ENCODE data around the gene KIF3A. TPM values are rescaled to one million over a fixed set of nuclear protein-coding genes. Genes with fewer than 3 reads are reported as not detected.
A peak's percentile ranks its signal among the peaks of the same experiment; 100 is the strongest.

The KIF3A gene
- total RNA-seq, 2 experiments from 2014 or later, result 14.0 to 15.7 TPM

DNA sequence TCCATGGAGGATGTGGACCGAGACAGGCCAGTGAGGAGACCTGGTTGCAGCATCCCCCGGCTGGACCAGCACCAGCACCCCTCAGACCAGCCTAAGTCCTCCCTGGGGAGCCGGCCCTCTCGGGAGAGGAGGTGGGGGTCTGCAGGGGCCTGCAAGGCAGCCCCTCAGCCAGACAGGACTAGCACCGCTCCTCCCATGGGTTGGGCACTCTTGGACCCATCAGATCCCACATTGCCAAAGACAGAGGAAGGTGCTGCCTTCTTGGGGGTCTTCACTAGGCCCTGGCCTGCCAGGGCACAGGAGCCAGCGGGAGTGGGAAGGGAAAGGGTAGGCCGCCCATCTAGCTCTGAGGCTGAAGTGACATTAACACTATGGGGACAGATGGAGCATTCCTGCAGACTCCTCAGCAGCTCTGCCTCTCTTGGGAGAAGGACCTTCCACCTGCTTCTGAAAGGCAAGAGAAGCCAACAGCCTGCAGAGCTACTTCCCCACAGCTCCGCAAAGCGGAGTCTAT, 72.6 kb downstream of the KIF3A start:
- Mint-ChIP-seq H3K4me3 (no peak overlapping the region), H3K9me3 (ENCODE audit: insufficient read depth) (no peaks in the 10 kb centered on the region), H3K36me3 (ENCODE audit: low read depth) (no peaks in the 10 kb centered on the region), H3K4me1 (ENCODE audit: low read depth) (peaks cover 49% of the 10 kb centered on the region), H3K27ac (no peak overlapping the region), H3K27me3 (ENCODE audit: low read depth) (no peaks in the 10 kb centered on the region)
- CTCF ChIA-PET, result interaction anchor here (1.2 to 1.6 kb wide), 3 partner anchors 82 to 155 kb away, joined by 3 to 7 read pairs (median 3); no protein-coding TSS in a partner anchor
- ATAC-seq (no peak), DNase-seq (no peak)
- POLR2A ChIA-PET, result no interaction called here

DNA sequence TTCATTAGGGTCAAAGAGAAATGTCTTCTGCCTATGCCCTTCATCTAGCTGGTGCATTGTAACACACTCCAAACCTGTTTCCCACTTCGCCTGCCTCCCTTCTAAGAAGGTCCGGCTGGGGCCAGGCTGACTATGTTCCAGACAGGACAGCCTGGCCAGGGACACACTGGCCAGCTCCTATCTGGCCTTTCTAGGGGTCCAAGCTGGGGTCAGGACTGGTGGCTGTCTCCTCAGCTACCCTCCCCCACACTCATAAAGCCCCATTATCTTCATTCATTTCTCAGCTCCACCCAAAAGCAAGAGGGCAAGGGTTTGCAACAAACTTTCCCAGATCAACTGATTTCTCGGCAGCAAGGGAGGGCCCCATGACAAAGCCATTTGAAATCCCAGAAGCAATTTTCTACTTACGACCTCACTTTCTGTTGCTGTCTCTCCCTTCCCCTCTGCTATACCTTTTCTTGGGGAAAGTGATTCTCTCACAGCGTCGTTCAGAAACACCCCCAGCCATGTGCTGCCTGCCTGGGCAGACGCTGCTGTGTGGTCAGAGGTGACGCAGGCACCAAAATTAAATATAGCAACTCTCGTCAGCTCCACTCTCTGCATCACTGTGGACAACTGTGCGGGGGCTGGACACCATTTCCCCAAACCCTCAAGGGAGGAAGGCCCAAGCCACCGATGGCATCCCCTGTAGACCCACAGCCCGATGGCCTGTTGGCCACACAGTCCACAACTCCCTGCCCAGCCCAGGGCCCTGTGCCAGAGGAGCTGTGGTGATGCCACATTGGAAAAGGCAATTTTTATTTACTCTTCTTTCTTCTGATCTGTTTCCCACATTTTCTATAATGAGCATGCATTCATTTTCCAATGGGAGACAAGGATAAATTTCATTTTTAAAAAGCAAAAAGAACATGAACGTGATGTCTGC, 73.3 kb downstream of the KIF3A start:
- ATAC-seq, result no peak
- H3K4me1 Mint-ChIP-seq (ENCODE audit: low read depth), result peaks cover 49% of the 10 kb centered on the region
- H3K36me3 Mint-ChIP-seq (ENCODE audit: low read depth), result no peaks in the 10 kb centered on the region
- no peaks in the 10 kb centered on the region for H3K27me3 Mint-ChIP-seq (ENCODE audit: low read depth)
- no peaks in the 10 kb centered on the region for H3K9me3 Mint-ChIP-seq (ENCODE audit: insufficient read depth)
- CTCF ChIA-PET, result interaction anchor here (1.2 to 1.6 kb wide), 3 partner anchors 83 to 156 kb away, joined by 3 to 7 read pairs (median 3); no protein-coding TSS in a partner anchor
- no peak overlapping the region for H3K4me3 Mint-ChIP-seq
- no peak for DNase-seq
- POLR2A ChIA-PET, result interaction anchor here (1.0 to 1.3 kb wide), 2 partner anchors 31 to 173 kb away, joined by 4 to 6 read pairs; partner anchors contain the start of gene IRF1
- peak overlapping the region; percentile 84 for H3K27ac Mint-ChIP-seq

DNA sequence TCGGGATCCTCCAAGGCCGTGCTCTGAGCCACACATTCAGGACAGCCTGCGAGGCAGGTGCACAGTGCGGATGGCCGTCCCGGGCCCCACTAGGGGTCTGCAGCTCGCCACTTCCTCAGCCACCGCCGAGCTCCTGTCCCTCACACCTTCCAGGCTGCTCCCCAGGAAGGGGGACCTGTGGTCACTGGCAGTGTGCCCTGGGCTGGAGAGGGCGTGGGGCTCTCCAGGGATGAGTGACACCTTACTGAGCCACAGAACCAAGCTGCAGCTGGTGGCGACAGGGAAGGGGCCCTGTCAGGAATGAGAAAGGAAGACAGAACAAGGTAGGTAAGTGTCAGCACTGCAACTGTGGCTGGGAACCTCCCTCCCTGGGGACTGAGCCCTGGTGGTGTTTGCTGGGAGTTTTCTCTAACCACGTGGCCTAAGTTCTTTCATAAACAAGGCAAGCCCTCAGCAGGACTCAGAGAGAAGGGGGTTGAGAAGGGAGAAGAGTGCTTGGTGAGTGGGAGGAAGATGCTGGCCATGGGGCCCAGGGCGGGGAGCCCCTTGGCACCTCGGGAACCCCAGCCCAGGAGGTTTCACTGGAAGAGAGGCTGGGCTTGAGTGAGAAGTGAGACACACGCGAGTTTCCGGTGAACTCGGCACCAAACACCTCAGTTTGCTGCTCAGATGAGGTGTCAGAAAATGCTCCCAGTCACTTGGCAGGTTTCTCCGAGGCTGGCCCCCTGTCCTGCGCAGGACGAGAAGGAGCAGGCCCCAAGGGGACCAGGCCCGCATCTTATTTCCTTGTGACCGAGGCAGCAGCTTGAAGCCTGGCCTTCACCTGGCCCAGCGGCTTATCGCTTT, 74.2 kb downstream of the KIF3A start:
- CTCF ChIA-PET, result interaction anchor here (0.7 to 2.6 kb wide), 3 partner anchors 12 to 137 kb away, joined by 4 to 10 read pairs (median 7); no protein-coding TSS in a partner anchor
- no peak overlapping the region for H3K4me3 Mint-ChIP-seq
- H3K36me3 Mint-ChIP-seq (ENCODE audit: low read depth), result no peaks in the 10 kb centered on the region
- H3K27ac Mint-ChIP-seq, result peak overlapping the region; percentile 84
- ATAC-seq (peak; percentile 56), DNase-seq (peak; percentile 43)
- POLR2A ChIA-PET, result interaction anchor here (1.0 to 1.3 kb wide), 2 partner anchors 30 to 172 kb away, joined by 4 to 6 read pairs; partner anchors contain the start of gene IRF1
- peaks cover 51% of the 10 kb centered on the region for H3K4me1 Mint-ChIP-seq (ENCODE audit: low read depth)
- H3K9me3 Mint-ChIP-seq (ENCODE audit: insufficient read depth), result no peaks in the 10 kb centered on the region
- no peaks in the 10 kb centered on the region for H3K27me3 Mint-ChIP-seq (ENCODE audit: low read depth)

DNA sequence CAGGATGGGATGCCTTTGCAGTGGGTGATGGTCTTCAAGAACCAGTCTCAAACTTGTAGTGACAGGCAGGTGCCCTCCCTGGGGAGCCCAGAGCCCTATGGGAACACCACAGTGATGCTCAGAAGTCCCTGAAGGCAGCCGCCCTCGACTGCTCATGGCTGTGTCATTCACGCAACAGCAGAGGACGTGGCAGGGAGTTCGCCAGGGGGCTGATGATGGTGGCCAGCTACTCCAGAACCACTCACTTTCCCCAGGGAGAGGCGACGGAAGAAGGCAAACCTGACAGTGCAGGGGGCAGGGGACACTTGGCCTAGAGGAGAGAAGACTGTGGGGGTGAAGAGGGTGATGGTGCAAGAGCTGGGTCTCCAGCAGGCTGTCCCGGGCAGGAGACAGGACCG, 75.3 kb downstream of the KIF3A start:
- Mint-ChIP-seq H3K27ac (peak overlapping the region; percentile 64), H3K9me3 (ENCODE audit: insufficient read depth) (no peaks in the 10 kb centered on the region), H3K36me3 (ENCODE audit: low read depth) (no peaks in the 10 kb centered on the region), H3K4me3 (no peak overlapping the region), H3K27me3 (ENCODE audit: low read depth) (no peaks in the 10 kb centered on the region), H3K4me1 (ENCODE audit: low read depth) (peaks cover 53% of the 10 kb centered on the region)
- CTCF ChIA-PET, result interaction anchor here (1.0 to 4.4 kb wide), 4 partner anchors 24 to 158 kb away, joined by 3 to 24 read pairs (median 7); no protein-coding TSS in a partner anchor
- DNase-seq (no peak), ATAC-seq (no peak)
- POLR2A ChIA-PET, result interaction anchor here (1.3 to 1.4 kb wide), 2 partner anchors 21 to 184 kb away, joined by 3 read pairs; no protein-coding TSS in a partner anchor

DNA sequence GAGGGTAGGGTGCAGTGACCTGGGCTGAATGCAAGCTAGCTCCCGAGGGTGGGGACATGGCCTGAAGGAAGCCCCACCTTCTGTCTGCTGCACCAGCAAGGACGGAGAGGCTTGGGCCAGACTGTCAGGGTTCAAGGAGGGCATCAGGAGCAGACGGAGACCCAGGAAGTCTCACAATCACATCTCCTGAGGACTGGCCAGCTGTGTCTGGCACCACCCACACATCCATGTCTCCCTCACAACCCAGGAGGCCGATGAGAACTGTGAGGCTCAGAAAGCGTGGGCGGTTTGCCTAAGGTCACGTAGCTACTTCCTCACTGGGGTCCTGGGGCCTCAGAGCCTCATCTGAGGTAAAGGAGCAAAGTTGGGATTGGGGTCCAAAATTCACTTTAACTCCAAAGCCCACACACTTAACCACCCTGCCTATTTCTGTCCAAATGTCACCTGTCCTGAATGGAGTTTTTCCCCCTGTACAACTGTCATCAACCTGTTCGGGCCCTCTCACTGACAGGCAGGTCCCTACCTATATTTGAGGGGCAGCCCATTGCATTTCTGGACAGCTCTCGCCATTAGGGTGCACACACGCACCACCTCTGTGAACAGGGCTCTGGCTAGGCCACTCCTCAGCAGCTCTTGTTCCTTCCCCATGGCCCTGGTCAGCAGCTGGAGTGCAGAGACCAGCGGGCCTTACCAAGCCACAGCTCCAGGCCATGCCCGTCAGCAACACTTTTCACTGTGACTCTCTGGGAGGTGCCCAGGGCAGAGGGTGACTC, 75.9 kb downstream of the KIF3A start:
- Mint-ChIP-seq H3K4me1 (ENCODE audit: low read depth) (peaks cover 53% of the 10 kb centered on the region), H3K27me3 (ENCODE audit: low read depth) (no peaks in the 10 kb centered on the region), H3K9me3 (ENCODE audit: insufficient read depth) (no peaks in the 10 kb centered on the region), H3K27ac (no peak overlapping the region), H3K4me3 (no peak overlapping the region), H3K36me3 (ENCODE audit: low read depth) (no peaks in the 10 kb centered on the region)
- no peak for ATAC-seq
- CTCF ChIA-PET, result interaction anchor here (0.6 to 4.4 kb wide), 6 partner anchors 20 to 159 kb away, joined by 3 to 24 read pairs (median 4); no protein-coding TSS in a partner anchor
- DNase-seq, result no peak
- POLR2A ChIA-PET, result interaction anchor here (1.3 to 1.4 kb wide), 2 partner anchors 20 to 183 kb away, joined by 3 read pairs; no protein-coding TSS in a partner anchor

DNA sequence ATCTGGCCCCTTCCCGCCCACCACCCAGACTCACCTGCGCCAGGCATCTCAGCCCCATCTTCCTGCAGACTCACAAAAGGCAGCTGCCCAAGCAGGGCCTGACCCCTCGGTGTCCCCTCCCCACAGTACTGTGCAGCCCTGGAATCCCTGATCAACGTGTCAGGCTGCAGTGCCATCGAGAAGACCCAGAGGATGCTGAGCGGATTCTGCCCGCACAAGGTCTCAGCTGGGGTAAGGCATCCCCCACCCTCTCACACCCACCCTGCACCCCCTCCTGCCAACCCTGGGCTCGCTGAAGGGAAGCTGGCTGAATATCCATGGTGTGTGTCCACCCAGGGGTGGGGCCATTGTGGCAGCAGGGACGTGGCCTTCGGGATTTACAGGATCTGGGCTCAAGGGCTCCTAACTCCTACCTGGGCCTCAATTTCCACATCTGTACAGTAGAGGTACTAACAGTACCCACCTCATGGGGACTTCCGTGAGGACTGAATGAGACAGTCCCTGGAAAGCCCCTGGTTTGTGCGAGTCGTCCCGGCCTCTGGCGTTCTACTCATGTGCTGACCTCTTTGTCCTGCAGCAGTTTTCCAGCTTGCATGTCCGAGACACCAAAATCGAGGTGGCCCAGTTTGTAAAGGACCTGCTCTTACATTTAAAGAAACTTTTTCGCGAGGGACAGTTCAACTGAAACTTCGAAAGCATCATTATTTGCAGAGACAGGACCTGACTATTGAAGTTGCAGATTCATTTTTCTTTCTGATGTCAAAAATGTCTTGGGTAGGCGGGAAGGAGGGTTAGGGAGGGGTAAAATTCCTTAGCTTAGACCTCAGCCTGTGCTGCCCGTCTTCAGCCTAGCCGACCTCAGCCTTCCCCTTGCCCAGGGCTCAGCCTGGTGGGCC, 77.5 kb downstream of the KIF3A start:
- H3K27ac Mint-ChIP-seq, result no peak overlapping the region
- no peak overlapping the region for H3K4me3 Mint-ChIP-seq
- no peaks in the 10 kb centered on the region for H3K9me3 Mint-ChIP-seq (ENCODE audit: insufficient read depth)
- peaks cover 2% of the 10 kb centered on the region for H3K27me3 Mint-ChIP-seq (ENCODE audit: low read depth)
- no peak for DNase-seq
- no peaks in the 10 kb centered on the region for H3K36me3 Mint-ChIP-seq (ENCODE audit: low read depth)
- peaks cover 53% of the 10 kb centered on the region for H3K4me1 Mint-ChIP-seq (ENCODE audit: low read depth)
- ChIA-PET CTCF (interaction anchor here (0.7 to 4.4 kb wide), 6 partner anchors 17 to 161 kb away, joined by 3 to 24 read pairs (median 3); no protein-coding TSS in a partner anchor), POLR2A (interaction anchor here (1.0 kb wide), 1 partner anchor 22 kb away, joined by 3 read pairs; no protein-coding TSS in a partner anchor)
- ATAC-seq, result no peak

DNA sequence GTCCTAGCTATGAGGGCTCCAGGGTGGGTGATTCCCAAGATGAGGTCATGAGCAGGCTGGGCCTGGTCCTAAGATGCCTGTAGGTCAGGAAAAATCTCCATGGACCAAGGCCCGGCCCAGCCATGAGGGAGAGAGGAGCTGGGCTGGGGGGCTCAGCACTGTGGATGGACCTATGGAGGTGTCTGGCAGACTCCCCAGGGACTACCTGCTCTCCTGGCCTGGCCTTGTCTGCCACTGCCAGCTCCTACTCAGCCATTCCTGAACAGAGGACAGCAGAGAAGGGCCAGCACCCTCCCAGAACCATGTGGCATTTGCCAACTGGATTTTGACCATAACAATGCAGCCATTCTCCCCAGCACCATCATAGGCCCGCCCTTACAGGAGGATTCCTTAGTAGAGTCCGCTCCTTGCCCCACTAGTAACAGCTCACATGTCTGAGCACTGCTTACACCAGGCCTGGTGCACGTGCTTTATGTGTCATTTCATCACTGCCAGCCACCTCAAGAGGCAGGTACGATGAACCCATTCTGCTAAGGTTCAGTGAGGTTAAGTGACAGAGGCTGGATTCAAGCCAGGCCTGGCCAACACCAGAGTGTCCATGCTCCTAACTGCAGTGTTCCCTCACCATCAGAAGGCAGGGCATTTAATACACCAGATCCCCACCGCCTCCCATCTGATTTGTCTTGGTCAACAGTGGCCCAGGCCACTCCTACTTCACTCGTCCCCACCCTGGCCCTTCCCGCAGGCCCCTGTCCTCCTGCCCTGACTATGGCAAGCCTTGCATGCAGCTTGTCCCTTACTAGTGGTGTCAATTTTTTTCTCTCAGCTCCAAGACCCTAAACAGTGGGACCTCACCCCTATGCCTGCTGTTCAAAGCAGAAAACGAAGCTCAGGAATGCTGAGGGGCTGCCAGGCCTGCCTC, 78.7 kb downstream of the KIF3A start:
- ChIA-PET CTCF (interaction anchor here (0.8 to 4.4 kb wide), 7 partner anchors 14 to 162 kb away, joined by 3 to 24 read pairs (median 3); no protein-coding TSS in a partner anchor), POLR2A (interaction anchor here (0.8 kb wide), 1 partner anchor 18 kb away, joined by 4 read pairs; no protein-coding TSS in a partner anchor)
- no peaks in the 10 kb centered on the region for H3K36me3 Mint-ChIP-seq (ENCODE audit: low read depth)
- no peaks in the 10 kb centered on the region for H3K9me3 Mint-ChIP-seq (ENCODE audit: insufficient read depth)
- H3K27ac Mint-ChIP-seq, result no peak overlapping the region
- ATAC-seq (no peak), DNase-seq (no peak)
- peaks cover 3% of the 10 kb centered on the region for H3K27me3 Mint-ChIP-seq (ENCODE audit: low read depth)
- no peak overlapping the region for H3K4me3 Mint-ChIP-seq
- H3K4me1 Mint-ChIP-seq (ENCODE audit: low read depth), result peaks cover 45% of the 10 kb centered on the region

DNA sequence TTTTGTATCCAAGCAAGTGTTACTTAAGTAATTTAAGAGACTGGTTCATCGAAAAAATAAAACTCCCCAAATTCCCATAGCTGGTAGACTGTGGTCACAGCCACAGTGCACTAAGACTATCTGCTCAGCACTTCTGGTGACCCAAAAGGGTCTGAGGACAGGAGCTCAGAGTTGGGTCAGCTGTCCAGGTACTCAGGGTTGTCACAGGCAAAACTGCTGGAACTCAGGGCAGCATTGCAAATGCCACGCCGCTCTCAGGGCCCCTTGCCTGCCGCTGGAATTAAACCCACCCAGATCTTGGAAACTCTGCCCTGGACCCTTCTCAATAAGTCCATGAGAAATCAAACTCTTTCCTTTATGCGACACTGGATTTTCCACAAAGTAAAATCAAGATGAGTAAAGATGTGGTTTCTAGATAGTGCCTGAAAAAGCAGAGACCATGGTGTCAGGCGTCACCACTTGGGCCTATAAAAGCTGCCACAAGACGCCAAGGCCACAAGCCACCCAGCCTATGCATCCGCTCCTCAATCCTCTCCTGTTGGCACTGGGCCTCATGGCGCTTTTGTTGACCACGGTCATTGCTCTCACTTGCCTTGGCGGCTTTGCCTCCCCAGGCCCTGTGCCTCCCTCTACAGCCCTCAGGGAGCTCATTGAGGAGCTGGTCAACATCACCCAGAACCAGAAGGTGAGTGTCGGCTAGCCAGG, 79.5 kb downstream of the KIF3A start, which contains the start of gene IL13:
IL13 (plus strand) TSS at position 498 of the 705 bp plus-strand sequence; CDS start at position 512, 14 bp downstream.
- ATAC-seq, result peak; percentile 9
- Mint-ChIP-seq H3K9me3 (ENCODE audit: insufficient read depth) (no peaks in the 10 kb centered on the region), H3K27me3 (ENCODE audit: low read depth) (peaks cover 6% of the 10 kb centered on the region), H3K4me3 (peak within 1 kb of the TSS; percentile 51), H3K36me3 (ENCODE audit: low read depth) (no peaks in the 10 kb centered on the region), H3K4me1 (ENCODE audit: low read depth) (peaks cover 38% of the 10 kb centered on the region), H3K27ac (peak within 1 kb of the TSS; percentile 72)
- ChIA-PET POLR2A (interaction anchor here (0.8 kb wide), 2 partner anchors 17 to 1373 kb away, joined by 3 to 4 read pairs; no protein-coding TSS in a partner anchor), CTCF (interaction anchor here (0.8 to 4.4 kb wide), 8 partner anchors 13 to 163 kb away, joined by 3 to 24 read pairs (median 4); no protein-coding TSS in a partner anchor)
- no peak for DNase-seq
